Ovary (tissue), 3 donors: ENCODE results near the gene RASAL2.

Source experiments
- CTCF ChIP-seq, 3 donors: fragments of 450-650 bp in 2 of 3; fragments of 200-600 bp in 1 of 3; IDR thresholded peaks; one replicate each; pipeline versions ENCODE4 v1.5.1 to v1.8.0; 2016 to 2022; ENCODE audit warnings: antibody characterized with exemption in 3 of 3, mild to moderate bottlenecking in 1 of 3
- EP300 ChIP-seq: sonication (generic); formaldehyde crosslinking; IDR thresholded peaks from one replicate; pipeline ENCODE4 v1.6.1; 2017; ENCODE audit warnings: antibody characterized with exemption
- POLR2A ChIP-seq: fragments of 450-650 bp; IDR thresholded peaks from one replicate; pipeline ENCODE4 v1.6.1; 2017; ENCODE audit warnings: antibody characterized with exemption, mild to moderate bottlenecking, moderate library complexity
- donor health status: DM: no; HTN: no; CAD: no.

GRCh38 chr1:178124115-178124514 lies 30.2 kb downstream of the RASAL2 start:
- TF ChIP-seq POLR2A (no peak), CTCF (IDR thresholded peaks at IDR 0.05) (no peak), EP300 (no peak)
